HG03575 (cell line): ENCODE measurements around the gene KIF25.

Experiments
- ATAC-seq: cut with Tn5 transposase; IDR thresholded peaks from one replicate; pipeline ENCODE4 v1.9.1; 2021; ENCODE audit not compliant: unreplicated experiment, insufficient number of reproducible peaks, low FRiP score; ENCODE audit errors: extremely low read depth

The KIF25 gene

GRCh38 chr6:168029459-168030217 is 32.2 kb downstream of the KIF25 start:
- no peak for ATAC-seq

- ATAC-seq = no peak
Measured at GRCh38 chr6:168030218-168030746, 32.8 kb downstream of the KIF25 start.

GRCh38 chr6:168030908-168031307 is 33.4 kb downstream of the KIF25 start:
- no peak for ATAC-seq

GRCh38 chr6:168031411-168031971 is 34.0 kb downstream of the KIF25 start:
- ATAC-seq = no peak

GRCh38 chr6:168032005-168032760 is 34.7 kb downstream of the KIF25 start:
- ATAC-seq = no peak

- no peak for ATAC-seq
Measured at GRCh38 chr6:168033791-168034190, 36.3 kb downstream of the KIF25 start.

- ATAC-seq = no peak
Measured at GRCh38 chr6:168034537-168034936, 37.1 kb downstream of the KIF25 start.

GRCh38 chr6:168035098-168035660 is 37.7 kb downstream of the KIF25 start:
- ATAC-seq = no peak

GRCh38 chr6:168035661-168036545 is 38.4 kb downstream of the KIF25 start:
- ATAC-seq = no peak

- no peak for ATAC-seq
Measured at GRCh38 chr6:168037242-168037641, 39.8 kb downstream of the KIF25 start.

- no peak for ATAC-seq
Measured at GRCh38 chr6:168037856-168038255, 40.4 kb downstream of the KIF25 start.

- no peak for ATAC-seq
Measured at GRCh38 chr6:168038576-168039140, 41.2 kb downstream of the KIF25 start.

- no peak for ATAC-seq
Measured at GRCh38 chr6:168039301-168039700, 41.8 kb downstream of the KIF25 start.

- ATAC-seq = no peak
Measured at GRCh38 chr6:168039849-168040248, 42.4 kb downstream of the KIF25 start.

GRCh38 chr6:168040856-168041496 is 43.5 kb downstream of the KIF25 start:
- ATAC-seq = no peak

GRCh38 chr6:168041928-168042327 is 44.5 kb downstream of the KIF25 start:
- no peak for ATAC-seq

GRCh38 chr6:168042426-168043192 is 45.1 kb downstream of the KIF25 start:
- ATAC-seq = no peak
